Esophagus muscularis mucosa (tissue), 4 donors: ENCODE results near the gene FBXW4. TPM values are rescaled to one million over a fixed set of nuclear protein-coding genes. Genes with fewer than 3 reads are reported as not detected.
"Not testable (repeated sequence)": the region's sequence is repeated elsewhere in the genome, so short reads cannot be mapped to it uniquely, and the experiment has no call there.

ENCODE experiments used
- DNase-seq: peaks from one replicate; pipeline ENCODE4 v3.0.0-alpha.2; 2017; ENCODE audit errors: extremely low spot score
- H3K27ac ChIP-seq, 4 donors: fragments of 200-600 bp; sonication (generic); replicated peaks in 1 of 4; 1 replicate in 3 of 4; 2 replicates in 1 of 4; pipeline ENCODE4 v1.5.1; 2016 to 2019; ENCODE audit warnings: mild to moderate bottlenecking in 1 of 4
- H3K27me3 ChIP-seq, 4 donors: fragments of 200-600 bp; sonication (generic); one replicate each; pipeline versions ENCODE4 v1.5.1 to v1.6.0; 2016 to 2019
- H3K36me3 ChIP-seq, 4 donors: fragments of 200-600 bp; sonication (generic); one replicate each; pipeline ENCODE4 v1.5.1; 2016 to 2019
- H3K4me1 ChIP-seq, 4 donors: fragments of 200-600 bp; sonication (generic); one replicate each; pipeline ENCODE4 v1.5.1; 2016 to 2019
- H3K4me3 ChIP-seq, 4 donors: fragments of 200-600 bp; sonication (generic); 1 replicate in 2 of 4; 2 replicates in 2 of 4; pipeline ENCODE4 v1.5.1; 2016 to 2019; ENCODE audit warnings: mild to moderate bottlenecking in 4 of 4, moderate library complexity in 1 of 4
- H3K9me3 ChIP-seq, 4 donors: fragments of 200-600 bp; sonication (generic); 1 replicate in 3 of 4; 2 replicates in 1 of 4; pipeline ENCODE4 v1.5.1; 2016 to 2019
- EP300 ChIP-seq: sonication (generic); formaldehyde crosslinking; IDR thresholded peaks from one replicate; pipeline ENCODE4 v1.6.1; 2017; ENCODE audit warnings: antibody characterized with exemption
- POLR2A ChIP-seq: fragments of 450-650 bp; IDR thresholded peaks from one replicate; pipeline ENCODE4 v1.6.1; 2017; ENCODE audit warnings: antibody characterized with exemption, moderate library complexity, mild to moderate bottlenecking, low read depth
- POLR2AphosphoS5 ChIP-seq, 2 donors: sonication (generic); formaldehyde crosslinking; IDR thresholded peaks; one replicate each; pipeline ENCODE4 v1.6.1; 2017; ENCODE audit warnings: antibody characterized with exemption in 2 of 2
- WGBS: methylation state at CpG from one replicate; pipeline ENCODE4 v1.1.5; 2018; 5-methylcytosine and 5-hydroxymethylcytosine counted together
- intact Hi-C: fragments of 100-400 bp; cut with DNase I; formaldehyde crosslinking; loops from one replicate; pipeline ENCODE4 v1.15.1; 2023
- total RNA-seq, 4 donors: library from RNA; depleted of rRNA; stranded (reverse); fragments of >200 nt; gene quantifications; one replicate each; pipeline versions ENCODE4 v1.1.0 to v1.2.1, GENCODE V29; 2016
- TF ChIP-seq, protein P1 (sequence below), 3 experiments: fragments of 200-600 bp in 2 of 3; fragments of 450-650 bp in 1 of 3; sonication (generic) in 2 of 3; IDR thresholded peaks; one replicate each; pipeline ENCODE4 v1.5.1; 2017 to 2019; ENCODE audit warnings: antibody characterized with exemption in 3 of 3, mild to moderate bottlenecking in 2 of 3, moderate library complexity in 1 of 3

FBXW4 gene
- total RNA-seq, 4 donors from 2014 or later, result 101 to 168 (median 115) TPM

DNA sequence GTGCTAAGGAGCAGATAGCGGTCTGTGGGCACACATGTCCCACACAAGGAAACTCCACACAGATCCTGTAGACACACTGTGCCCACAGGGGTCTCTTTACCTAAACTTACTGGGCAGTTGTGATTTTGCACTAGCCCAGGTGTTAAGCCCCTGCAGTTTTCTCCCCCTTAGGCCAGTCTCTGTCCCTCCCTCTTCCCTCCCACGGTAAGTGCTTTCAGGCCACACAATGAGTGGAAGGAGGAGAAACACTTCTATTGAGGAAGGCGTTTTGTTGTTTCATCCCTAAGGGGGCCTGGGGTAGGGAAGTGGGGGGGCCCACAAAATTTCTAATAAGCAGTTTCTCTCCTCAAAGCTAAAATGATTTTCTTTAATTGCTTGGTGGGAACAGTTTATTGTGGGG, 51.4 kb downstream of the FBXW4 start:
- WGBS, result 76% methylated on average over 3 of the region's 3 CpGs
- Histone ChIP-seq H3K36me3 (peaks cover 5 to 58% (median 16%) of the 10 kb centered on the region in 4 donors), H3K9me3 (no peaks in the 10 kb centered on the region), H3K27me3 (no peaks in the 10 kb centered on the region), H3K4me3 (no peak overlapping the region), H3K27ac (no peak overlapping the region), H3K4me1 (peaks cover 0 to 11% (median 9%) of the 10 kb centered on the region in 4 donors)
- intact Hi-C loops, result no loop called here
- no peak for DNase-seq
- TF ChIP-seq POLR2AphosphoS5 (IDR thresholded peaks at IDR 0.05) (no peak), POLR2A (no peak), EP300 (no peak)
- TF ChIP-seq, protein P1, sequence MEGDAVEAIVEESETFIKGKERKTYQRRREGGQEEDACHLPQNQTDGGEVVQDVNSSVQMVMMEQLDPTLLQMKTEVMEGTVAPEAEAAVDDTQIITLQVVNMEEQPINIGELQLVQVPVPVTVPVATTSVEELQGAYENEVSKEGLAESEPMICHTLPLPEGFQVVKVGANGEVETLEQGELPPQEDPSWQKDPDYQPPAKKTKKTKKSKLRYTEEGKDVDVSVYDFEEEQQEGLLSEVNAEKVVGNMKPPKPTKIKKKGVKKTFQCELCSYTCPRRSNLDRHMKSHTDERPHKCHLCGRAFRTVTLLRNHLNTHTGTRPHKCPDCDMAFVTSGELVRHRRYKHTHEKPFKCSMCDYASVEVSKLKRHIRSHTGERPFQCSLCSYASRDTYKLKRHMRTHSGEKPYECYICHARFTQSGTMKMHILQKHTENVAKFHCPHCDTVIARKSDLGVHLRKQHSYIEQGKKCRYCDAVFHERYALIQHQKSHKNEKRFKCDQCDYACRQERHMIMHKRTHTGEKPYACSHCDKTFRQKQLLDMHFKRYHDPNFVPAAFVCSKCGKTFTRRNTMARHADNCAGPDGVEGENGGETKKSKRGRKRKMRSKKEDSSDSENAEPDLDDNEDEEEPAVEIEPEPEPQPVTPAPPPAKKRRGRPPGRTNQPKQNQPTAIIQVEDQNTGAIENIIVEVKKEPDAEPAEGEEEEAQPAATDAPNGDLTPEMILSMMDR (IDR thresholded peaks at IDR 0.05), result no peak

DNA sequence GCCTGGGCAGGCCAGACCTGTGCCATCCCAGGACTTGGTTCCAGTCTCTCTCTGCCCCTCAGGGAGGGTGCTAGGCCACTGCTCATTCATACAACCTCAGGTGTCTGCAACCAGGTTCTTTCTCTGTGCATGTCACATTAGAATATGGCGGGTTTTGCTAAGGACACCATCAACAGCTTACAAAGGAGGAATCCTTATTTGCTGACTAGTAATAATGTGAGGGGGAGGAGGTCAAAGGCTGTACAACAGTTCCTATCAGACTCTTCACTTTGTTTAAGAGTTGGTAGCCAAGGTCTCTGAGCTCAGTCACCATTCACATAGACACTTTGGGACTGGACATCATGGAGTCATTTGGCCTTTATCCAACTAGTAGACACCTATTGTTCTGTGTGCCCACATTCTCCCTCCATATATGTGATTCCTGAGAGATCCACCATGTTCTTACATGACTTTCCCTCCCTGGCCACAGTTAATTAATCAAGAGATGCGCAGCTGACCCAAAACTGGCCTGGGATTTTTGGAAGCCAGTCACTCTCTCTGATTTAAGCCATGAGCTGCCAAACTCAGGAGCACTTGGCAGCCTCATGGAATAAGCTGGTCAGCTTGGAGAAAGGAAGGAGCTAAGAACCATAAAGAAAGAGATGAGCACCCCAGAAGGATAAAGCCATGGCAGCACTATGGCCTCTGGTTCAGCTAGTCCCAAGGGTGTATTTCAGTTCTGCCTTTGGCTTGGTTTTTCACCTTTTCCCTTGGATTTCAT, 55.6 kb downstream of the FBXW4 start:
- Histone ChIP-seq H3K4me1 (no peaks in the 10 kb centered on the region), H3K9me3 (no peaks in the 10 kb centered on the region), H3K4me3 (no peak overlapping the region), H3K36me3 (peaks cover 0 to 50% (median 22%) of the 10 kb centered on the region in 4 donors), H3K27me3 (no peaks in the 10 kb centered on the region), H3K27ac (no peak overlapping the region)
- TF ChIP-seq EP300 (no peak), POLR2AphosphoS5 (IDR thresholded peaks at IDR 0.05) (no peak)
- TF ChIP-seq, protein P1 (IDR thresholded peaks at IDR 0.05), result no peak
- intact Hi-C loops, result no loop called here
- WGBS, result 91% methylated on average over 2 of the region's 2 CpGs
- DNase-seq, result no peak

DNA sequence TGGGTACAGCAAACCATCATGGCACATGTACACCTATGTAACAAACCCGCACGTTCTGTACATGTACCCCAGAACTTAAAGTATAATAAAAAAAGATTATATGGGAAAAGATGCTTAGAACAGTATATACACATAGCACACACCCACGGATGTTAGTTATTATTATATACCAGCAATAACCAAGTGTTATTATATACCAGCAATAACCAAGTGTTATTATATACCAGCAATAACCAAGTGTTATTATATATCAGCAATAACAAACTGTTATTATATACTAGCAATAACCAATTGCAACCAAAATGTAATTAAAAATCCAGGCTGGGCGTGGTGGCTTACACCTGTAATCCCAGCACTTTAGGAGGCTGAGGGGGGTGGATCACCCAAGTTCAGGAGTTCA, 61.5 kb downstream of the FBXW4 start:
- H3K4me3 ChIP-seq, H3K27me3 ChIP-seq, DNase-seq, H3K4me1 ChIP-seq, H3K9me3 ChIP-seq, intact Hi-C loops, H3K27ac ChIP-seq: not testable (repeated sequence)
- 90% methylated on average over 4 of the region's 4 CpGs for WGBS
- H3K36me3 ChIP-seq, result peaks cover 0 to 46% (median 18%) of the 10 kb centered on the region in 4 donors

DNA sequence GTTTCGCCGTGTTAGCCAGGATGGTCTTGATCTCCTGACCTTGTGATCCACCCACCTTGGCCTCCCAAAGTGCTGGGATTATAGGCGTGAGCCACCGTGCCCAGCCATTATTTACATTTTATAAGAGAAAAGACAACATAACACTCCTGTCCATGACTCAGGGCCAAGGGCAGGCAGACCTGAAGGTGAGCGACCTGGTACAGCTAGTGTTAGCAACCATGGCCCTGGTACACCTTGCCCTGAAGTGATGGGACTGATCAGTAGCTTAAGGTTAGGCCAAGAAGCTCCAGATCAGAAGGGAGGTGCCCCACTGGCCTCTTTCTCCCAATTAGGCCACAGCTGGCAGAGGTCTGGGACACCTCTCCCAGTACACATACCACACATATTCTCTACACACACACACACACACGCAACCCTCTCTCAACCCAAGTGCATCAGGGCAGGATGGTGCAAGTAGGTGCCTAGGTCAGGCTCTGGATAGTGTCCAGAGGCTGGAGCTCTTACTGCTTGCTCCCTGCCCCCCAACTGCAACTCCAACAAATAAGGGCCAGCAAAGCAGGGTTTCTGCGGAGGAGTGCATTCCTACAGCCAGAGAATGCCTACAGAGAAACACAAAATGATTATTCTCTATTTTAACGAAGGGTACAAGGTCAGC, 63.0 kb downstream of the FBXW4 start:
- TF ChIP-seq, protein P1 (IDR thresholded peaks at IDR 0.05), result no peak
- TF ChIP-seq POLR2AphosphoS5 (IDR thresholded peaks at IDR 0.05) (no peak), EP300 (no peak), POLR2A (no peak)
- no peak for DNase-seq
- peaks cover 0 to 8% (median 2%) of the 10 kb centered on the region in 4 donors for H3K4me1 ChIP-seq
- H3K27me3 ChIP-seq, result no peaks in the 10 kb centered on the region
- no peaks in the 10 kb centered on the region for H3K9me3 ChIP-seq
- WGBS, result 75% methylated on average over 8 of the region's 8 CpGs
- intact Hi-C loops, result no loop called here
- H3K27ac ChIP-seq, result no peak overlapping the region
- no peak overlapping the region for H3K4me3 ChIP-seq
- peaks cover 0 to 52% (median 11%) of the 10 kb centered on the region in 4 donors for H3K36me3 ChIP-seq

DNA sequence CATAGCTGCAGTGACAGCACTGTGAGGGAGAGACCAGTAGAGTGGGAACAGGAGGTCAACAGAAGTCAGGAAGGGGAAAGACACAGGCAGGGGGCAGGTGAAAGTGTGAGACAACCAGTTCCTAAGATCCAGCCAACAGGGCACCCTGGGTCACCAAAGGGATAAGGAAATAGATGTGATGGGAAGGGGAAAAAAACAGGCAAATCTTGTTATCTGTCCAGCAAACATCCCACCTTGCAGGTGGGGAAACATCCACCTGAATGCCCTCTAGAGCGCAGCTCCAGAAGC, 64.4 kb downstream of the FBXW4 start:
- DNase-seq, result no peak
- Histone ChIP-seq H3K4me1 (peaks cover 0 to 8% (median 3%) of the 10 kb centered on the region in 4 donors), H3K27me3 (no peaks in the 10 kb centered on the region), H3K36me3 (peaks cover 0 to 55% (median 11%) of the 10 kb centered on the region in 4 donors), H3K4me3 (no peak overlapping the region), H3K27ac (no peak overlapping the region), H3K9me3 (no peaks in the 10 kb centered on the region)
- intact Hi-C loops, result no loop called here
- TF ChIP-seq, protein P1 (IDR thresholded peaks at IDR 0.05), result no peak
- TF ChIP-seq EP300, result no peak
- no peak for TF ChIP-seq POLR2AphosphoS5 (IDR thresholded peaks at IDR 0.05)
- TF ChIP-seq POLR2A, result no peak
- WGBS, result 100% methylated on average over 1 of the region's 1 CpG
